Measurements from ENCODE around the gene MANBA. TPM values are rescaled to one million over a fixed set of nuclear protein-coding genes. Genes with fewer than 3 reads are reported as not detected.
"Not testable (repeated sequence)": the region's sequence is repeated elsewhere in the genome, so short reads cannot be mapped to it uniquely, and the experiment has no call there.

The MANBA gene
- total RNA-seq, 1 donor from 2014 or later, result 44.5 TPM

DNA sequence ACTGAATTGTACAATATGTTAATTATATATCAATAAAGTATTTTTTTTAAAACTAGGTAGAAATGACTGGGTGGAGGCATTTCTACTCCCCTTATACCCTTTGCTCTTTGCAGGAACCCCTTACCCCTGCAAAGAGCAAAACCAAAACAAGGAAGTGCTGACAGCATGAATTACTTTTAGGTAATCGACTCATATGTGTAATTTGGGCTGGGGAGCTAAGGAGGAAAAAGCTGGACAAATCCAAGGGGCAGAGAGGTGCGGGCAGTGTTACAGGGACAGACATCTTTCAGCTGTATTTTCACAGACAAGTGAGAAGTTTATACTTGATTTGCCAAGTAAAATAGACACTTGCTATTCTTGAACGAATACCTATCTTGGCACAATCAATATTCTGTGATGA lies 35.5 kb downstream of the MANBA start:
- peak; percentile 24 for DNase-seq (ENCODE audit: low read depth)

DNA sequence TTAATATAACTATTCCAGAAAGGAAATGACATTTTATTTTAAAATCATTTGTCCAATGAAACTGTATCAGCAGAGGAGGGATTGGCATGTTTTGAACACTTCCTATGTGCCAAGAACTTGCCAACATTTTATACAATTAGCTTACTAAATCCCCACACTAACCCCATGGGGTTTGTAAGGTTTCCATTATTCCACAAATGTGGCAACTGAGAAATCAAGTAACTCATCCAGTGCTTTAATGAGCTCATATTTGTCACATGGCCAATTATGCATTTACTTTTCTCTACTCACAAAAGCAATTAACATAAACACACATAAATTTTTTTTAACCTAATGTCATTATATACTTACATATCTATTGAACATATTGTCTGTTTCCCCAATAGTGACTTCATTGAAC lies 37.3 kb downstream of the MANBA start:
- DNase-seq (ENCODE audit: low read depth), result no peak

GRCh38 chr4:102722740-102723139 lies 38.0 kb downstream of the MANBA start:
- DNase-seq (ENCODE audit: low read depth), result no peak

GRCh38 chr4:102718833-102719575 lies 41.8 kb downstream of the MANBA start:
- DNase-seq (ENCODE audit: low read depth), result not testable (repeated sequence)

DNA sequence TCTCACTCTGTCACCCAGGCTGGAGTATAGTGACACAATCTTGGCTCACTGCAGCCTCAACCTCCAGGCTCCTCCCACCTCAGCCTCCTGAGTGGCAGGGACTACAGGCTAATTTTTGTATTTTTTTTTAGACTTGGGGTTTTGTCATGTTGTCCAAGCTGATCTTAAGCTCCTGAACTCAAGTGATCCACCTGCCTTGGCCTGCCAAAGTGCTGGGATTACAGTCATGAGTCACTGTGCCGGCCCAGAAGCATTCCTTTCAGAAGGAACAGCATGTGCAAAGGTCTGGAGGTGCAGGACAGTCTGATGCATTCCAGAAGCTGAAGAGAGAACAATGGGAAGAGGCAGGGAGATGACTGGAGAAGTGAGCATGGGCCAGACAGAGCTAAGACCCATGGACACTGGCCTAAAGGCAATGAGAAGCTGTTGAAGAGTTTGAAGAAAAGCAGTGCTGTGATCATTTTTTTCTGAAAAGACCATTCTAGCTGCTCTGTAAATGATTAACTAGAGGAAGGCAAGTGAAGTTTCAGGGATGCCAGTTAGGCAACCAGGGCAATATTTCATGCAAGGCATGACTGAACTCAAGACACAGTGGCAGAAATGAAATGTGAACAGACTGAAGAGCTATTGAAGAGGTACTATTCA lies 43.2 kb downstream of the MANBA start:
- no peak for DNase-seq (ENCODE audit: low read depth)

DNA sequence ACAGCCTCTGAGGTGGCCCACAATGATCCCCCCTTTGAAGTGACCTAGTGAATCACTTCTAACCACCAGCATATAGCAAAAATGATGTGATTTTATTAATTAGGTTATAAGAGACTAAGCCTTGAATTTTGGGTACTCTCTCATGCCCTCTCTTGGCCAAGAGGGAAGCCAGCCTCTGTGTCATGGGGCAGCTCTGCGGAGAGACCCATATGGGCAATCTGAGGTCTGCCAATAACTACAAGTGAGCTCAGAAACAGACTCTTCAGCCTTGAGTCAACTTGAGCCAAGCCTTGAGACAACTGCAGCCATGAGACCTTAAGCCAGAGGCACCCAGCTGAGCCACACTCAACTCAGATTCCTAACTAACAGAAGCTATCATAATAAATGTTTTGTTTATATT lies 45.7 kb downstream of the MANBA start:
- DNase-seq (ENCODE audit: low read depth), result peak; percentile 44

- DNase-seq (ENCODE audit: low read depth), result not testable (repeated sequence)
Measured at GRCh38 chr4:102713774-102714173, 47.0 kb downstream of the MANBA start.

DNA sequence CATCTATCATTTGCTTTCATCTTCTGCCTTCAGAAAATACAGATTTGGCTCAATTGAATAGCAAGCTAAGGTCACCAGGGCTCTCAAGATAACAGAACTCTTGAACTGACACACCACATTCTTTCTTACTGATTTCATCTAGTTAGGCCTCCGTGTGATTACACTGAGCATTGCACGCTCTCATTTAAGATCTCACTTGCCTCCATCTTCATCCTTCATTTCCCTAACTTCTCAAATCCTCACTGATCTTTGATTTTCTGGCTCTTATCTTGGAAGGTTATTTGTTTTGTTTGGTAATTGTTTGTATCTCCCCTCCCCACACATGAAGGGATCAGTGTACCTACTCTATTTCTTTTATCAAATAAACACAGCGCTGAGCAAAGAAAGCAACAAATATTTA lies 47.7 kb downstream of the MANBA start:
- no peak for DNase-seq (ENCODE audit: low read depth)

- DNase-seq (ENCODE audit: low read depth), result no peak
Measured at GRCh38 chr4:102710986-102711385, 49.8 kb downstream of the MANBA start.

DNA sequence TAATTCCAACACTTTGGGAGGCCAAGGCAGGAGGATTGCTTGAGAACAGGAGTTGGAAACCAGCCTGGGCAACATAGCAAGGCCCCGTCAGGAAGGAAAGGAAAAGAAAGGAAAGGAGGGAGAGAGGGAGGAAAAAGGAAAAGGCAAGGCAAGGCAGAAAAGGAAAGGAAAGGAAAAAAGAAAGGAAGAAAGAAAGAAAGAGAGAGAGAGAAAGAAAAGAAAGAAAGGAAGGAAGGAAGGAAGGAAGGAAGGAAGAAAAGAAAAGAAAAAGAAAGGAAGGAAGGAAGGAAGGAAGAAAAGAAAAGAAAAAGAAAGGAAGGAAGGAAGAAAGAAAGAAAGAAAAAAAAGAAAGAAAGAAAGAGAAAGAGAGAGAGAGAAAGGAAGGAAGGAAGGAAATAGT lies 51.7 kb downstream of the MANBA start:
- not testable (repeated sequence) for DNase-seq (ENCODE audit: low read depth)

GRCh38 chr4:102707150-102707549 lies 53.6 kb downstream of the MANBA start:
- no peak for DNase-seq (ENCODE audit: low read depth)

- no peak for DNase-seq (ENCODE audit: low read depth)
Measured at GRCh38 chr4:102705391-102705935, 55.3 kb downstream of the MANBA start.

DNA sequence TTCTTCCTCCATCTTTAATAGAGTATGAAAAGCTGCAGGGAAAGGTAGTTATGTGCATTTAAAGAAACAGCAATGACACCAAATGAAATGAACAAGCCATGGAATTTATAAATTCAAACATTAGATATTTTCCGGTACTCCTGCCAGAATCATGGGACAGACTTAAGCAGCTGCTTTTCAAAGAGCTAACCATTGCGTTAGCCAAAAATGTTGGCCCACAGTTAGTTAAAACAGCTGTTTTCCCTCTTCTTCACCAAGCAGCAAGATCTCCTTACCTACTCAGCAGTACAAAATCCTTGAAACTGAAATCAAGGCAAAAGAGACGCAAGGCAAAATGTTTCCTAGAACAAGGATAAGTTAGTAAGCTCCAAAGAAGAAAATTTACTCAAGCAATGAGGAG lies 64.0 kb downstream of the MANBA start:
- peak; percentile 79 for DNase-seq (ENCODE audit: low read depth)

DNA sequence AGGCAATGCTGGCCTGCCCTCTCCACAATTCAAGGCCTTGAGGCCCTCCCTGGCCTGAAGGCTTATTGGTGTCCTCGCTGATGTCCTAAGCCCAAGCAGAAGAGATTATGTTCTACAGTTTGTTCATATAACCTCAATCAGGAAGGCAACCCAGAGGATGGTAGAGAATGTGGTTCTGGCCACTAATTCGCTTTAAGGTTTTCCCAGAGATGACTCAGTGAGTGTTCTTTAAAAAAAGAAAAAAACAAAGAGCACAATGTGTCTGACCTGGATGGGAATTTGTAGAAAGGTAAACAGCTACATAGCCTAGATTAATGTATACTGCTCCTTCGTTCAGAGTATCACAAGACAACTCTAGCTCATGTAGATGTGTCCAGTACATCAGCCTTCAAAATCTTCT lies 66.0 kb downstream of the MANBA start:
- peak; percentile 53 for DNase-seq (ENCODE audit: low read depth)

- DNase-seq (ENCODE audit: low read depth), result no peak
Measured at GRCh38 chr4:102693861-102694260, 66.9 kb downstream of the MANBA start.

- DNase-seq (ENCODE audit: low read depth), result no peak
Measured at GRCh38 chr4:102693262-102693850, 67.4 kb downstream of the MANBA start.

DNA sequence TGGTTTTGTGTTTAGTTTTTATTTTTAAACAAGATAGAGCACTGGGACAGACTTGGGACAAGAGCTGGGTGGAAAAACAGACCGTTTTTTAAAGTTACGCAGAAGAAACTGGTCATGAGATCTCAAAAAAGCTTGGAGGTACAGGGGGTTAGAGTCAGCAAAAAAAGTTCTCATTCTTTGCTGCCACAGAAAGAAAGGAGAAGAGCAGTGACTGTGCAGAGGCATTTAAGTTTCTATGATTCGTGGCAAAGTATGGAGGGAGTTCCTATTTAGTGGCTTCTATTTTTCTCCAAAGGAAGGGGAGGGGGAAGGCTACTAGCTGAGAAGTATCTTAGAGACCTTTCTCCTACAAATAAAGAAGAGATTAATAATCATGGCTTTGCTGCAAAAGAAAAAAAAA lies 68.3 kb downstream of the MANBA start:
- DNase-seq (ENCODE audit: low read depth), result no peak

DNA sequence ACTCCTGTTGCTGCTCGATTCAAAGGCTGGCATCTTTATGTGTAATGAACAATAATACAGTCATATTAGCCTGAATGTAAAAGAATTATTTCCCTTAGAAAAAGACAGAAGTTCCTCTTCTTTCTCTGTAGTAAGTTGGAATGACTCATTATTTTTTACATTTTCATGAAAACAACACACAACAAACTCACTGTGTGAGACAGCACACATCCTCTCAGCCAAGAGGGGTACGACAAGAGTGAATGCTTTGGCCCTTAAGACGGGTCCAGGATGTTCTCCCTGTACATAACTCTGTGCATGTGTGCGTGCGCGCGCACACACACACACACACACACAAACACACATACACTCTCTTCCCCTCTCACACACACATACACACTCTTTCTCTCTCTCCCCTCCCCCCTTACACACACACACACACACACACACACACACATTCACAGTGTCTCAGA lies 72.8 kb downstream of the MANBA start:
- no peak for DNase-seq (ENCODE audit: low read depth)

- no peak for DNase-seq (ENCODE audit: low read depth)
Measured at GRCh38 chr4:102687373-102687981, 73.3 kb downstream of the MANBA start.

DNA sequence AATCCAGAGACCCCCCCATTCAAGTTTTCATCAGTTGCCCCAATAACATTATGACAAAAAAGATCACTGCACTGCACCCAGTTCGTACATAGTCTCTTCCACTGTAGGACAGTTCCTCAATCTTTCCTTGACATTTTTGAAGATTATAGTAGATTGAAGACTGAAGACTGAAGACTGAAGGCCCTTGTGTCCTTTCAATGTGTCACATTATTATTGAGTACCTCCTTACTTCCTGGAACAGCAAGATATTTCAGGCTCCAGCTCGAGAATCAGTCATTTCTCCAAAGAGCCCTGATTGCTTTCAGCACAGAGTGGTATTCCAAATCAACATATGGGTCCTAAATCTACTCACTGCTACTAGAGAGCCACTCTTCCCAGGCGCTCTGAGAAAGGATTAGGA lies 75.0 kb downstream of the MANBA start:
- DNase-seq (ENCODE audit: low read depth), result no peak

- no peak for DNase-seq (ENCODE audit: low read depth)
Measured at GRCh38 chr4:102684610-102685052, 76.1 kb downstream of the MANBA start.
